Psoas muscle (tissue), 8 donors: ENCODE data around the gene LOXL4. TPM values are rescaled to one million over a fixed set of nuclear protein-coding genes. Genes with fewer than 3 reads are reported as not detected.

Source experiments
- ATAC-seq, 4 donors: fragments of 200-7000 bp; cut with Tn5 transposase; one replicate each; pipeline ENCODE4 v1.9.1; 2020; ENCODE audit warnings: moderate library complexity in 3 of 4, mild to moderate bottlenecking in 2 of 4
- DNase-seq, 2 donors: peaks; one replicate each; pipeline ENCODE4 v3.0.0-alpha.2; 2020
- H3K27ac ChIP-seq: fragments of 200-600 bp; one replicate; pipeline ENCODE4 v1.8.0; 2022
- H3K27me3 ChIP-seq, 3 donors: fragments of 200-600 bp in 1 of 3; one replicate each; pipeline versions ENCODE4 v1.6.1 to v1.8.0; 2013 to 2022; ENCODE audit warnings: low read length in 2 of 3, mild to moderate bottlenecking in 2 of 3, moderate library complexity in 1 of 3; ENCODE audit not compliant: insufficient read depth in 3 of 3
- H3K36me3 ChIP-seq, 2 donors: fragments of 200-600 bp in 1 of 2; one replicate each; pipeline versions ENCODE4 v1.6.1 to v1.8.0; 2013 to 2022; ENCODE audit warnings: low read depth in 1 of 2, mild to moderate bottlenecking in 1 of 2, moderate library complexity in 1 of 2; ENCODE audit not compliant: insufficient read depth in 1 of 2
- H3K4me1 ChIP-seq: fragments of 200-600 bp; one replicate; pipeline ENCODE4 v1.8.0; 2022
- H3K4me3 ChIP-seq: fragments of 200-600 bp; one replicate; pipeline ENCODE4 v1.8.0; 2022; ENCODE audit warnings: mild to moderate bottlenecking
- H3K9me3 ChIP-seq: fragments of 200-600 bp; one replicate; pipeline ENCODE4 v1.8.0; 2022
- WGBS, 3 donors: extraction: QIAGEN DNeasy Blood & Tissue Kit; methylation state at CpG; one replicate each; pipeline versions ENCODE4 v1.1.6 to v1.1.7; 2013; 5-methylcytosine and 5-hydroxymethylcytosine counted together
- intact Hi-C, 2 donors: fragments of 100-400 bp; cut with DNase I; formaldehyde crosslinking; loops; one replicate each; pipeline versions ENCODE4 v1.11.0 to v1.14.2; 2022
- polyA plus RNA-seq, 3 donors: library from polyadenylated mRNA; stranded (reverse); fragments of 200-250 nt; gene quantifications; one replicate each; pipeline ENCODE4 v1.2.3, GENCODE V29; 2013
- total RNA-seq, 4 donors: library from RNA; stranded (reverse); fragmentation: NEBNext Ultra II Directional in 2 of 4; extraction: Animal tissue kit (Norgen Biotek cat#: 25700) in 2 of 4; gene quantifications; one replicate each; pipeline versions ENCODE4 v1.2.1 to v1.2.4, GENCODE V29; 2021 to 2023
- TF ChIP-seq, protein P1 (sequence below): fragments of 200-600 bp; IDR thresholded peaks from one replicate; pipeline ENCODE4 v1.8.0; 2022; ENCODE audit warnings: antibody characterized with exemption
- donor health status: healthy with polysubstance abuse.
- donor health status: DM: no; HTN: no; CAD: no; lungs with moderate emphysema.
- donor health status: Bipolar disorder and iron deficiency.
- donor health status: healthy.
- donor health status: DM: yes; HTN: yes; CAD: no.
- donor health status: DM: no; HTN: no; CAD: no.
- donor health status: DM: no; HTN: no; CAD: no.
- donor health status: DM: yes; HTN: yes; CAD: no.

The LOXL4 gene
- total and polyA plus RNA-seq, 7 donors: 2.9 to 26.3 (median 7.4) TPM

DNA sequence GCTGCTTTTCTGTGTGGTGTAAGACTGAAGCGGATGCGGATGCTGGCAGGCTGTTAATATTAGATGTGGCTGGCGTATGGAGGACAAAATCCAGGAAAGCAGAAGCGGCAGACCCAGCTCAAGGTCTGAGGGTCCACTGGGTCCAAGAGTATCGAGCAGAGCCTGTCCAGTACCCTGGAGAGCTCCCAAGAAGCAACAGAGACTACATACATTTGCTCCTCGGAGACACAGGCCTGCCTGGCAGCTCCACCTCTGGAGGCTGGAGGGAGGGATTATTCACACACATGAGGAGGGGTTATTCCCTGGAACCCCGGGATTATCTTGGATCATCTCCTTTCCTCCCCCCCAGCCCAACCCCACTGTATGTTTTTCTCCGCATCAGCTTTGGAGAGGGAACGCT is 31.3 kb upstream of the LOXL4 start:
- H3K4me3 ChIP-seq: no peak overlapping the region
- ATAC-seq: no peak

DNA sequence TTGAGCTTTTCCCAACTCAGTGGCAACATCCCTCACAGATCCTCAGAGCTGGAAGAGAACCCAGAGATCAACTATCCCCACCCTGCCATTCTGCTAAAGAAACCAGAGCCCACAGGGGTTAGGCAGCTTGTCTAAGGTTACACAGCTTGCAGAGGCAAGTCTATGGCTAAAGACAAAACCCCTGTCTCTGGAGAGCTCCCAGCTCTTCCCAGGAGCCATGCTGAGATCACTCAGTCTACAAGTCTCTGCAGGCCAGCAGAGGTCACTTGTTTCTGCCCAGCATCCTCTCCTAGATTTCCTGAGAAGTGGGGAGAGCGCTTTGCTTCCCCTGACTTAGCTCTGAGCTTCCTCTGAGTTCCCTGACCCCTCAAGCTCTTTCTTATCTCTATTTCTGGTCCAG is 28.5 kb upstream of the LOXL4 start:
- Histone ChIP-seq H3K4me1 (peaks cover 6% of the 10 kb centered on the region), H3K27ac (no peak overlapping the region), H3K9me3 (no peaks in the 10 kb centered on the region), H3K4me3 (no peak overlapping the region), H3K36me3 (no peaks in the 10 kb centered on the region), H3K27me3 (no peaks in the 10 kb centered on the region)
- DNase-seq (no peak), ATAC-seq (peak in 2 of 4 donors; percentile 16 to 61)
- TF ChIP-seq, protein P1, sequence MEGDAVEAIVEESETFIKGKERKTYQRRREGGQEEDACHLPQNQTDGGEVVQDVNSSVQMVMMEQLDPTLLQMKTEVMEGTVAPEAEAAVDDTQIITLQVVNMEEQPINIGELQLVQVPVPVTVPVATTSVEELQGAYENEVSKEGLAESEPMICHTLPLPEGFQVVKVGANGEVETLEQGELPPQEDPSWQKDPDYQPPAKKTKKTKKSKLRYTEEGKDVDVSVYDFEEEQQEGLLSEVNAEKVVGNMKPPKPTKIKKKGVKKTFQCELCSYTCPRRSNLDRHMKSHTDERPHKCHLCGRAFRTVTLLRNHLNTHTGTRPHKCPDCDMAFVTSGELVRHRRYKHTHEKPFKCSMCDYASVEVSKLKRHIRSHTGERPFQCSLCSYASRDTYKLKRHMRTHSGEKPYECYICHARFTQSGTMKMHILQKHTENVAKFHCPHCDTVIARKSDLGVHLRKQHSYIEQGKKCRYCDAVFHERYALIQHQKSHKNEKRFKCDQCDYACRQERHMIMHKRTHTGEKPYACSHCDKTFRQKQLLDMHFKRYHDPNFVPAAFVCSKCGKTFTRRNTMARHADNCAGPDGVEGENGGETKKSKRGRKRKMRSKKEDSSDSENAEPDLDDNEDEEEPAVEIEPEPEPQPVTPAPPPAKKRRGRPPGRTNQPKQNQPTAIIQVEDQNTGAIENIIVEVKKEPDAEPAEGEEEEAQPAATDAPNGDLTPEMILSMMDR: no peak
- intact Hi-C loops: no loop called here
- 69 to 84% (median 78%) methylated on average over 1 of the region's 1 CpG for WGBS, 3 donors

More for the DNA sequence above, 31.3 kb upstream of the LOXL4 start:
- Histone ChIP-seq H3K36me3 (no peaks in the 10 kb centered on the region), H3K4me1 (peaks cover 10% of the 10 kb centered on the region), H3K9me3 (no peaks in the 10 kb centered on the region), H3K27me3 (no peaks in the 10 kb centered on the region), H3K27ac (no peak overlapping the region)
- TF ChIP-seq, protein P1: no peak
- intact Hi-C loops: no loop called here
- no peak for DNase-seq
- WGBS, 3 donors: 69 to 76% (median 72%) methylated on average over 9 of the region's 9 CpGs

DNA sequence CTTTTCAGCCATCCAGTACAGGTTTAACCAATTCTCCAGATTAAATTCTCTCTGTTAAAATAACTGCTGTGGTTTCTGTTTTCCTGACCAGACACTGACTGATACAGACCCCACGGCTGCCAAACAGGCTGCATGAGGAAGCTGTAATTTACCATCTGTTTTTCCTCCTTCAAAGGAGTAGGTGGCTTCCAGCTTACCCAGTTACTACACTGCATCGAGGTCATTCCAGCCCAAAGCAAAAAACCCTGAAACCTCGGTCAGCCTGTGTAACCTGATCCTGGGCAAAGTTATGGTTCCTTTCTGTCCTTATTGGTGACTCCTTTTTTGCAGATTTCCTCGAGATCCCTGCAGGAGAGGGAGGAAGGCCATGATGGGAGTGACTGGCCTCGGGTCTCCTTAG is 27.9 kb upstream of the LOXL4 start:
- no peaks in the 10 kb centered on the region for H3K27me3 ChIP-seq
- H3K4me3 ChIP-seq: no peak overlapping the region
- no peaks in the 10 kb centered on the region for H3K36me3 ChIP-seq
- WGBS, 3 donors: 31 to 48% (median 40%) methylated on average over 5 of the region's 5 CpGs
- H3K4me1 ChIP-seq: peaks cover 6% of the 10 kb centered on the region
- H3K27ac ChIP-seq: no peak overlapping the region
- DNase-seq (no peak), ATAC-seq (peak in 3 of 4 donors; percentile 28 to 32 (median 29))
- TF ChIP-seq, protein P1: no peak
- no peaks in the 10 kb centered on the region for H3K9me3 ChIP-seq
- intact Hi-C loops: no loop called here

DNA sequence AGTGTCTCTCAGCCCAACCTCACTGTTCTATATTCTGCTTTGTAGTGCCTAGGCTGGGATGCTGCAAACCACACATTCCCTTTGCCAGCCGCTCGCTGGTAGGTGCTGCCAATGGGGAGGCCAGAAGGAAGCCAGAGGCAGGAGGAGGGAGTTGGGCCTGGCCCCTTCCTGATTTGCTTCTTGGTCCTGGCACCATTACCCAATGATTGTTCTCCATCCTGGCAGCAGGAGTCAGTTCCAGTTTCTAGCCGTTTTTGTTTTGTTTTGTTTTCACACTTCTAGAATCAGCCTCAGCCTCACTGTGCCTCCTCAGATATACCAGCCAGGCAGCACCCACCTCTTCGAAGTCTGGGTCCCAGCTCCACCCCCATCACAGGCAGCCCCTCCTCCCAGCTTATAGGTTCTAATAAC is 27.4 kb upstream of the LOXL4 start:
- ATAC-seq: no peak
- Histone ChIP-seq H3K9me3 (no peaks in the 10 kb centered on the region), H3K36me3 (no peaks in the 10 kb centered on the region), H3K4me1 (peaks cover 6% of the 10 kb centered on the region), H3K27ac (no peak overlapping the region), H3K4me3 (no peak overlapping the region), H3K27me3 (no peaks in the 10 kb centered on the region)
- intact Hi-C loops: no loop called here
- 33 to 45% (median 43%) methylated on average over 4 of the region's 4 CpGs for WGBS, 3 donors
- no peak for DNase-seq
- TF ChIP-seq, protein P1: no peak

DNA sequence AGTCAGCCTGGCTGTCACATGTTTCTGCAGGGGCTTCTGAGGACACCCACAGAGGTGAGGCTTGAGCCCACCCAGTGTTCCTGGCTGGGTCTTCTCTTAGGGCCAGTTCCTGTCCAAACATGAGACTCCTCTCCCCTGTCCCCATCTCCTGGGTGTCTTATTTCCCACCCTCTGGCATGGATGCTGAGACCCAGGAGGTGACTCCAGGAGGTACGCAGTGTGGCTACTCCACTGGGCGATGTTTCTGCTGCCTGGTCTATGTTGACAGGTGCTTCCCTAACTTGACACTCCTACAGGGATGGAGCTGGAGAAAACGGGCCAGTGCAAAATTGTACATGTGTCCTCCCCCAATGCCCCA is 26.3 kb upstream of the LOXL4 start:
- Histone ChIP-seq H3K36me3 (no peaks in the 10 kb centered on the region), H3K27ac (no peak overlapping the region), H3K27me3 (no peaks in the 10 kb centered on the region), H3K9me3 (no peaks in the 10 kb centered on the region), H3K4me3 (no peak overlapping the region), H3K4me1 (peaks cover 6% of the 10 kb centered on the region)
- TF ChIP-seq, protein P1: no peak
- no peak for DNase-seq
- WGBS, 3 donors: 36 to 53% (median 48%) methylated on average over 3 of the region's 3 CpGs
- intact Hi-C loops: no loop called here
- no peak for ATAC-seq
